Coronary artery (tissue), 2 donors: Measurements from ENCODE around the gene TTC23L.

Source experiments
- DNase-seq: peaks from one replicate; pipeline ENCODE4 v3.0.0-alpha.2; 2017; ENCODE audit warnings: low spot score
- H3K27ac ChIP-seq, 2 donors: fragments of 200-600 bp; sonication (generic); one replicate each; pipeline ENCODE4 v1.5.1; 2016 to 2019
- H3K4me3 ChIP-seq: fragments of 200-600 bp; sonication (generic); 2 replicates; pipeline ENCODE4 v1.5.1; 2016; ENCODE audit warnings: mild to moderate bottlenecking, moderate library complexity
- CTCF ChIP-seq: fragments of 200-600 bp; sonication (generic); IDR thresholded peaks from one replicate; pipeline ENCODE4 v1.5.1; 2019; ENCODE audit warnings: antibody characterized with exemption

The TTC23L gene

GRCh38 chr5:34941936-34942335, 103.0 kb downstream of the TTC23L start:
- no peak for TF ChIP-seq CTCF
- Histone ChIP-seq H3K4me3 (no peak overlapping the region), H3K27ac (no peak overlapping the region)
- DNase-seq = no peak

GRCh38 chr5:34944044-34944443, 105.1 kb downstream of the TTC23L start:
- Histone ChIP-seq H3K4me3 (no peak overlapping the region), H3K27ac (no peak overlapping the region)
- DNase-seq = no peak
- TF ChIP-seq CTCF = no peak

- Histone ChIP-seq H3K4me3 (no peak overlapping the region), H3K27ac (no peak overlapping the region)
- TF ChIP-seq CTCF = no peak
- no peak for DNase-seq
Observed at GRCh38 chr5:34944460-34945047, 105.6 kb downstream of the TTC23L start.
